Neural progenitor cell (in vitro differentiated cells): ENCODE results near the gene KIRREL3. TPM values are rescaled to one million over a fixed set of nuclear protein-coding genes. Genes with fewer than 3 reads are reported as not detected.

Source experiments
- DNase-seq: peaks from one replicate; pipeline ENCODE4 v3.0.0-alpha.2; 2016; ENCODE audit warnings: low spot score
- H2AFZ ChIP-seq: fragments of 200-600 bp; sonication (generic); replicated peaks from 2 replicates; pipeline ENCODE4 v1.6.1; 2016; ENCODE audit warnings: antibody characterized with exemption
- H3F3A ChIP-seq: fragments of 200-600 bp; sonication (generic); 2 replicates; pipeline ENCODE4 v1.6.1; 2016; ENCODE audit warnings: antibody characterized with exemption, low read depth
- H3K27ac ChIP-seq: fragments of 200-600 bp; sonication (generic); 2 replicates; pipeline ENCODE4 v1.5.1; 2016; ENCODE audit warnings: mild to moderate bottlenecking
- H3K27me3 ChIP-seq: fragments of 200-600 bp; sonication (generic); 2 replicates; pipeline ENCODE4 v1.6.1; 2016; ENCODE audit warnings: mild to moderate bottlenecking, moderate library complexity
- H3K36me3 ChIP-seq: fragments of 200-600 bp; sonication (generic); 2 replicates; pipeline ENCODE4 v1.5.1; 2016
- H3K4me1 ChIP-seq: fragments of 200-600 bp; sonication (generic); 2 replicates; pipeline ENCODE4 v1.6.1; 2016; ENCODE audit warnings: mixed run types
- H3K4me2 ChIP-seq: fragments of 200-600 bp; sonication (generic); 2 replicates; pipeline ENCODE4 v1.6.1; 2016
- H3K4me3 ChIP-seq: fragments of 200-600 bp; sonication (generic); 2 replicates; pipeline ENCODE4 v1.5.1; 2016
- H3K79me2 ChIP-seq: fragments of 200-600 bp; sonication (generic); 2 replicates; pipeline ENCODE4 v1.6.1; 2016; ENCODE audit warnings: low read depth
- H3K9ac ChIP-seq: fragments of 200-600 bp; sonication (generic); 2 replicates; pipeline ENCODE4 v1.6.1; 2016
- H3K9me3 ChIP-seq: fragments of 200-600 bp; sonication (generic); 2 replicates; pipeline ENCODE4 v1.5.1; 2016; ENCODE audit warnings: low read depth
- H4K20me1 ChIP-seq: fragments of 200-600 bp; sonication (generic); 2 replicates; pipeline ENCODE4 v1.6.1; 2016; ENCODE audit warnings: low read depth
- H3K27ac Mint-ChIP-seq: 3 replicates; pipeline ENCODE4 v1.8.0; 2021; ENCODE audit warnings: mixed read lengths
- H3K27me3 Mint-ChIP-seq: 2 replicates; pipeline ENCODE4 v1.8.0; 2022; ENCODE audit warnings: low read depth, mild to moderate bottlenecking, inconsistent platforms, moderate library complexity, mixed read lengths; ENCODE audit not compliant: insufficient read depth
- H3K36me3 Mint-ChIP-seq: 3 replicates; pipeline ENCODE4 v1.8.0; 2021; ENCODE audit warnings: mixed read lengths
- H3K4me1 Mint-ChIP-seq: 3 replicates; pipeline ENCODE4 v1.8.0; 2021; ENCODE audit warnings: mixed read lengths
- H3K4me3 Mint-ChIP-seq: 3 replicates; pipeline ENCODE4 v1.8.0; 2021; ENCODE audit warnings: mild to moderate bottlenecking, moderate library complexity, mixed read lengths
- H3K9me3 Mint-ChIP-seq: 3 replicates; pipeline ENCODE4 v1.8.0; 2020; ENCODE audit warnings: mixed read lengths
- CTCF ChIP-seq: fragments of 200-600 bp; sonication (generic); IDR thresholded peaks from 2 replicates; pipeline ENCODE4 v1.5.1; 2017; ENCODE audit warnings: antibody characterized with exemption, mild to moderate bottlenecking
- EZH2 ChIP-seq: fragments of 200-600 bp; sonication (generic); IDR thresholded peaks from 2 replicates; pipeline ENCODE4 v1.6.1; 2017; ENCODE audit warnings: antibody characterized with exemption, mild to moderate bottlenecking, moderate library complexity
- EZH2phosphoT487 ChIP-seq: fragments of 200-600 bp; sonication (generic); IDR thresholded peaks from 2 replicates; pipeline ENCODE4 v1.6.1; 2017; ENCODE audit warnings: antibody characterized with exemption
- total RNA-seq: library from RNA; depleted of rRNA; stranded (reverse); fragments of >200 nt; gene quantifications from 2 replicates; pipeline ENCODE4 v1.2.3, GENCODE V29; 2015; ENCODE audit warnings: low replicate concordance

KIRREL3 gene
- total RNA-seq, 1 donor from 2014 or later, result 1.1 TPM

GRCh38 chr11:126918556-126918955 lies 82.0 kb downstream of the KIRREL3 start:
- H3K36me3 Mint-ChIP-seq, result no peaks in the 10 kb centered on the region
- Histone ChIP-seq H3F3A (no peaks in the 10 kb centered on the region), H3K9me3 (no peaks in the 10 kb centered on the region), H3K9ac (no peak overlapping the region), H4K20me1 (no peaks in the 10 kb centered on the region), H3K4me1 (no peaks in the 10 kb centered on the region), H3K79me2 (no peaks in the 10 kb centered on the region), H2AFZ (no peak overlapping the region), H3K27ac (no peak overlapping the region), H3K36me3 (no peaks in the 10 kb centered on the region), H3K4me2 (no peak overlapping the region), H3K4me3 (no peak overlapping the region), H3K27me3 (no peaks in the 10 kb centered on the region)
- H3K4me3 Mint-ChIP-seq, result no peak overlapping the region
- TF ChIP-seq EZH2, result no peak
- TF ChIP-seq EZH2phosphoT487, result no peak
- no peak for TF ChIP-seq CTCF
- DNase-seq, result no peak
- H3K27ac Mint-ChIP-seq, result no peak overlapping the region
- H3K4me1 Mint-ChIP-seq, result peaks cover 6% of the 10 kb centered on the region
- no peaks in the 10 kb centered on the region for H3K27me3 Mint-ChIP-seq
- no peaks in the 10 kb centered on the region for H3K9me3 Mint-ChIP-seq

- Histone ChIP-seq H3K79me2 (no peaks in the 10 kb centered on the region), H3K9me3 (no peaks in the 10 kb centered on the region), H4K20me1 (no peaks in the 10 kb centered on the region), H3K4me1 (no peaks in the 10 kb centered on the region), H3K36me3 (no peaks in the 10 kb centered on the region), H3F3A (no peaks in the 10 kb centered on the region), H3K9ac (no peak overlapping the region), H2AFZ (no peak overlapping the region), H3K27ac (no peak overlapping the region), H3K27me3 (no peaks in the 10 kb centered on the region), H3K4me2 (no peak overlapping the region), H3K4me3 (no peak overlapping the region)
- DNase-seq, result no peak
- Mint-ChIP-seq H3K27me3 (no peaks in the 10 kb centered on the region), H3K4me1 (peaks cover 6% of the 10 kb centered on the region), H3K36me3 (no peaks in the 10 kb centered on the region), H3K27ac (no peak overlapping the region), H3K9me3 (no peaks in the 10 kb centered on the region), H3K4me3 (no peak overlapping the region)
- TF ChIP-seq EZH2phosphoT487, result no peak
- TF ChIP-seq CTCF, result no peak
- no peak for TF ChIP-seq EZH2
Measured at GRCh38 chr11:126917531-126918204, 82.9 kb downstream of the KIRREL3 start.

- H3K27me3 Mint-ChIP-seq, result no peaks in the 10 kb centered on the region
- no peak overlapping the region for H3K4me3 Mint-ChIP-seq
- H3K9me3 ChIP-seq, result no peaks in the 10 kb centered on the region
- H4K20me1 ChIP-seq, result no peaks in the 10 kb centered on the region
- TF ChIP-seq EZH2 (no peak), EZH2phosphoT487 (no peak), CTCF (no peak)
- no peak overlapping the region for H3K9ac ChIP-seq
- H3K4me3 ChIP-seq, result no peak overlapping the region
- H2AFZ ChIP-seq, result no peak overlapping the region
- no peaks in the 10 kb centered on the region for H3K4me1 ChIP-seq
- H3K27ac ChIP-seq, result no peak overlapping the region
- H3K36me3 Mint-ChIP-seq, result no peaks in the 10 kb centered on the region
- H3K9me3 Mint-ChIP-seq, result no peaks in the 10 kb centered on the region
- no peaks in the 10 kb centered on the region for H3K27me3 ChIP-seq
- no peak overlapping the region for H3K27ac Mint-ChIP-seq
- H3K79me2 ChIP-seq, result no peaks in the 10 kb centered on the region
- H3K36me3 ChIP-seq, result no peaks in the 10 kb centered on the region
- no peak overlapping the region for H3K4me2 ChIP-seq
- no peaks in the 10 kb centered on the region for H3F3A ChIP-seq
- H3K4me1 Mint-ChIP-seq, result peaks cover 8% of the 10 kb centered on the region
- no peak for DNase-seq
Measured at GRCh38 chr11:126915430-126915829, 85.1 kb downstream of the KIRREL3 start.
